ENCODE data around the gene TMCC1.

The TMCC1 gene

GRCh38 chr3:129718201-129718600 lies 175.3 kb downstream of the TMCC1 start:
- CTCF ChIA-PET, result no interaction called here
- no peak for TF ChIP-seq CTCF (conservative IDR thresholded peaks at IDR 0.05; ENCODE audit: low read depth)
- DNase-seq (ENCODE audit: low spot score), result no peak
- no peak overlapping the region for H3K27ac ChIP-seq
- POLR2A ChIA-PET (ENCODE audit: low non-redundant PET), result no interaction called here

GRCh38 chr3:129715854-129716253 lies 177.7 kb downstream of the TMCC1 start:
- ChIA-PET CTCF (no interaction called here), POLR2A (ENCODE audit: low non-redundant PET) (interaction anchor here (0.7 kb wide), 2 partner anchors 76 to 206 kb away, joined by 3 to 5 read pairs; no protein-coding TSS in a partner anchor)

GRCh38 chr3:129708328-129708861 lies 185.1 kb downstream of the TMCC1 start:
- POLR2A ChIA-PET (ENCODE audit: low non-redundant PET), result no interaction called here
- CTCF ChIA-PET, result interaction anchor here (0.6 to 1.1 kb wide), 3 partner anchors 26 to 127 kb away, joined by 3 to 4 read pairs (median 3); no protein-coding TSS in a partner anchor
- no peak for TF ChIP-seq CTCF (conservative IDR thresholded peaks at IDR 0.05; ENCODE audit: low read depth)
- H3K27ac ChIP-seq, result no peak overlapping the region
- no peak for DNase-seq (ENCODE audit: low spot score)

More at GRCh38 chr3:129715854-129716253, 177.7 kb downstream of the TMCC1 start:
- no peak for TF ChIP-seq CTCF (conservative IDR thresholded peaks at IDR 0.05; ENCODE audit: low read depth)
- H3K27ac ChIP-seq, result no peak overlapping the region
- no peak for DNase-seq (ENCODE audit: low spot score)

- POLR2A ChIA-PET (ENCODE audit: low non-redundant PET), result no interaction called here
- CTCF ChIA-PET, result no interaction called here
- DNase-seq (ENCODE audit: low spot score), result no peak
- no peak for TF ChIP-seq CTCF (conservative IDR thresholded peaks at IDR 0.05; ENCODE audit: low read depth)
- H3K27ac ChIP-seq, result no peak overlapping the region
Measured at GRCh38 chr3:129705274-129705673, 188.2 kb downstream of the TMCC1 start.

GRCh38 chr3:129703913-129704312 lies 189.6 kb downstream of the TMCC1 start:
- DNase-seq (ENCODE audit: low spot score), result no peak
- POLR2A ChIA-PET (ENCODE audit: low non-redundant PET), result no interaction called here
- no peak overlapping the region for H3K27ac ChIP-seq
- CTCF ChIA-PET, result no interaction called here
- TF ChIP-seq CTCF (conservative IDR thresholded peaks at IDR 0.05; ENCODE audit: low read depth), result no peak

- ChIA-PET CTCF (no interaction called here), POLR2A (ENCODE audit: low non-redundant PET) (no interaction called here)
- DNase-seq (ENCODE audit: low spot score), result no peak
- TF ChIP-seq CTCF (conservative IDR thresholded peaks at IDR 0.05; ENCODE audit: low read depth), result no peak
- H3K27ac ChIP-seq, result no peak overlapping the region
Measured at GRCh38 chr3:129702934-129703712, 190.4 kb downstream of the TMCC1 start.

All from RWPE1 (cell line).